Naive thymus-derived CD8-positive, alpha-beta T cell (primary cell): ENCODE data around the gene AATF. TPM values are rescaled to one million over a fixed set of nuclear protein-coding genes. Genes with fewer than 3 reads are reported as not detected.

ENCODE experiments used
- ATAC-seq, 2 donors: fragments of 150-1000 bp; cut with Tn5 transposase in 1 of 2; sonication (Bioruptor Pico), chemical (Tn5 transposase) in 1 of 2; 1 replicate in 1 of 2; 2 replicates in 1 of 2; pipeline ENCODE4 v1.10.0; 2021; ENCODE audit warnings: mild to moderate bottlenecking in 2 of 2, moderate library complexity in 2 of 2
- POLR2A ChIA-PET: fragments of 350-600 bp; sonication (Branson Sonifier 250); formaldehyde crosslinking; loops from one replicate; lab custom pipeline; 2021; ENCODE audit warnings: antibody characterized with exemption; lab: Charles Lee
- DNase-seq, 10 donors: peaks; one replicate each; pipeline versions ENCODE4 v3.0.0 to v3.0.0-alpha.2; 2020 to 2022
- H3K27ac Mint-ChIP-seq, 10 donors: one replicate each; pipeline ENCODE4 v1.8.0; 2020 to 2022; ENCODE audit warnings: mild to moderate bottlenecking in 10 of 10, mixed read lengths in 10 of 10, moderate library complexity in 4 of 10, inconsistent platforms in 1 of 10
- H3K27me3 Mint-ChIP-seq, 5 donors: one replicate each; pipeline ENCODE4 v1.8.0; 2021 to 2022; ENCODE audit warnings: mixed read lengths in 5 of 5
- H3K36me3 Mint-ChIP-seq, 3 donors: one replicate each; pipeline ENCODE4 v1.8.0; 2020 to 2022; ENCODE audit warnings: mixed read lengths in 3 of 3, mild to moderate bottlenecking in 2 of 3, inconsistent platforms in 1 of 3
- H3K4me1 Mint-ChIP-seq, 4 donors: one replicate each; pipeline ENCODE4 v1.8.0; 2021 to 2022; ENCODE audit warnings: mixed read lengths in 4 of 4
- H3K4me3 Mint-ChIP-seq, 10 donors: one replicate each; pipeline ENCODE4 v1.8.0; 2020 to 2022; ENCODE audit warnings: mild to moderate bottlenecking in 10 of 10, mixed read lengths in 10 of 10, moderate library complexity in 6 of 10, inconsistent platforms in 1 of 10
- H3K9me3 Mint-ChIP-seq, 9 donors: one replicate each; pipeline ENCODE4 v1.8.0; 2020 to 2022; ENCODE audit warnings: mixed read lengths in 9 of 9, mild to moderate bottlenecking in 3 of 9, inconsistent platforms in 1 of 9, moderate library complexity in 1 of 9
- polyA plus RNA-seq, 3 donors: library from polyadenylated mRNA; unstranded; fragments of 300-500 nt; fragmentation: Illumina TruSeq; gene quantifications; one replicate each; pipeline ENCODE4 v1.2.3, GENCODE V29; 2021
- total RNA-seq, 8 experiments: library from RNA in 2 of 8; stranded (reverse) in 2 of 8; gene quantifications; one replicate each; pipeline ENCODE4 v1.2.3 and lab custom pipeline; 2021 to 2026

Gene AATF, protein sequence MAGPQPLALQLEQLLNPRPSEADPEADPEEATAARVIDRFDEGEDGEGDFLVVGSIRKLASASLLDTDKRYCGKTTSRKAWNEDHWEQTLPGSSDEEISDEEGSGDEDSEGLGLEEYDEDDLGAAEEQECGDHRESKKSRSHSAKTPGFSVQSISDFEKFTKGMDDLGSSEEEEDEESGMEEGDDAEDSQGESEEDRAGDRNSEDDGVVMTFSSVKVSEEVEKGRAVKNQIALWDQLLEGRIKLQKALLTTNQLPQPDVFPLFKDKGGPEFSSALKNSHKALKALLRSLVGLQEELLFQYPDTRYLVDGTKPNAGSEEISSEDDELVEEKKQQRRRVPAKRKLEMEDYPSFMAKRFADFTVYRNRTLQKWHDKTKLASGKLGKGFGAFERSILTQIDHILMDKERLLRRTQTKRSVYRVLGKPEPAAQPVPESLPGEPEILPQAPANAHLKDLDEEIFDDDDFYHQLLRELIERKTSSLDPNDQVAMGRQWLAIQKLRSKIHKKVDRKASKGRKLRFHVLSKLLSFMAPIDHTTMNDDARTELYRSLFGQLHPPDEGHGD
- total RNA-seq (10 to 100 TPM; 59.7 to 65.0 TPM), polyA plus RNA-seq (10 to 100 TPM; 64.2 to 89.7 (median 69.9) TPM), total RNA-seq (lab: John Stamatoyannopoulos, UW) (72.6 to 199 (median 96.1) reads per million in 6 experiments)

DNA sequence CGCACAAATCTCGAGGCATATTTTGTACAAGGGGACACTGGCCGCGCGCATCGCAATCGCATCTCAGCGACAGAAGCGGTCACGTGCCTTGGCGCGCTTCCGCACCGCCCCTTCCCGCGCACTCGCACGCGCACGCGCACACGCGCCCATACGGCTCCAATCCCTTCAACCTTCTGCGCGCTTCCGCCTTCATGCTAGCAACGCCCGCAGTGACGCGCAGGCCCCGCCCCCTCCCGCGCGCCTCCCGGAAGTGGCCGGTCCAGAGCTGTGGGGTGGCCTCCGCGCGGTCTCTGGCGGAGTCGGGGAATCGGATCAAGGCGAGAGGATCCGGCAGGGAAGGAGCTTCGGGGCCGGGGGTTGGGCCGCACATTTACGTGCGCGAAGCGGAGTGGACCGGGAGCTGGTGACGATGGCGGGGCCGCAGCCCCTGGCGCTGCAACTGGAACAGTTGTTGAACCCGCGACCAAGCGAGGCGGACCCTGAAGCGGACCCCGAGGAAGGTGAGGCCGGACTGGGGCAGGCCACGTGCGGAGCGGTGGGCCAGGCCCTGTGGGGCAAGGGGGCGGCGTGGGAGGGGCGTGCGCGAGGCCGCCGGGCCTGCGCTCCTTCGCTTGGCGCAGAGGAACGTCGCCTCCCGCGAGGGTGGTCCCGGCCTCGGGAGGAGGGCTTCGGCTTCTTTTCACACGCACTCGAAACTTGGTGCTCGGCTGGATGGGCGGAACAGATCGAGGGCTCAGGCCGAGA lies at the start of gene AATF:
TSS of gene AATF (plus strand) at position 238 of the 744 bp plus-strand sequence. CDS start at position 410, 172 bp downstream.
- H3K27me3 Mint-ChIP-seq: peaks cover 14 to 37% (median 30%) of the 10 kb centered on the region in 5 donors
- H3K27ac Mint-ChIP-seq: peak within 1 kb of the TSS; percentile 88 to 97 (median 96)
- H3K4me3 Mint-ChIP-seq: peak within 1 kb of the TSS; percentile 88 to 99 (median 94)
- H3K9me3 Mint-ChIP-seq: peaks cover 0 to under 1% (median 0%) of the 10 kb centered on the region in 9 donors
- ATAC-seq: peak; percentile 89 to 92
- H3K4me1 Mint-ChIP-seq: peaks cover 34 to 64% (median 57%) of the 10 kb centered on the region in 4 donors
- H3K36me3 Mint-ChIP-seq: peaks cover 11 to 42% (median 17%) of the 10 kb centered on the region in 3 donors
- POLR2A ChIA-PET: interaction anchor here (0.5 to 3.5 kb wide), 10 partner anchors 10 to 467 kb away, joined by 3 to 22 read pairs (median 4); partner anchors contain the start of genes LHX1, MRM1 and ZNHIT3
- peak; percentile 92 to 97 (median 96) for DNase-seq

DNA sequence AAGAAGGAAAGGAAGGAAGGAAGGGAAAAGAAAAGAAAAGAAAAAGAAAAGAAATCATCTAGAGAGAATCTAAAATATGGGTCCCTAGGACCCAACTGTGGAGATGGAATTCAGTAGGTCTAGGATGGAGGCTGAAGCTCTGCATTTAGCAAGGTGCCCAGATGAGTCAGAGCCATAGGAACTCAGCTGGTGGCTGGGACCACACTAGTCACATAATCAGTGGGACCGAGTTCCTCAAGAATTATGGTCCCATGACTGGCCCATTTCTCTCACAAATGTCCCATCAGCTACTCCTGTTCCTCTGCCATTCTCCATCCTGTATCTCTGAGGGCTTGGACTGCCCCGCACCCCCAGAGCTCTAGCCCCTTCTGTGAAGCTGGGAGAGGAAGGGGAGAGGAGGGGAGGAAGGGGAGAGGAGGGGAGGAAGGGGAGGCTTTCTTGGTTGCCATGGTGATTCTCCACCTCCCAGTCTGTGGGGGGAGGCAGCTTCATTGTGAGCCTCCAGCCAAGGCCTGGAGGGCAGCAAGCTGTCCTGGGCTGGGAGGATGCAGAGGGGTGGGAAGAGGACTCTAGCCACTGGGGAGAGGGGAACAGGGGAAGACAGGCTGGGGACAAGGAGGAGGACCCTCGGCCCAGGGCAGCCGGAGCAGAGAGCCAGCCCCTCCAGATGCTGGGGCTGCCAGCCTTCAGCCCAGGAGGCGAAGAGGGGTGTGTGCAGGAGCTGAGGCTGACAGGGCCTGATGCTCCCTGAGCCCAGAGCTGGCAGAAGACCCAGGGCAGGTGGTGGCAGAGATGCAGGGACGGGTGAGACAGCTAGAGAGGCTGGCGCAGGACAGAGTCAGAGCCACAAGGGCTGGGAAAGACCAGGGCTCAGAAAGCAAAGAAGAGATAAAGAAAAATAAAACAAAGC lies 49.2 kb upstream of the AATF start:
- Mint-ChIP-seq H3K4me1 (no peaks in the 10 kb centered on the region), H3K36me3 (no peaks in the 10 kb centered on the region), H3K4me3 (no peak overlapping the region), H3K27me3 (peaks cover 10 to 16% (median 13%) of the 10 kb centered on the region in 5 donors), H3K27ac (no peak overlapping the region), H3K9me3 (no peaks in the 10 kb centered on the region)
- ATAC-seq (no peak), DNase-seq (no peak)
- POLR2A ChIA-PET: no interaction called here

DNA sequence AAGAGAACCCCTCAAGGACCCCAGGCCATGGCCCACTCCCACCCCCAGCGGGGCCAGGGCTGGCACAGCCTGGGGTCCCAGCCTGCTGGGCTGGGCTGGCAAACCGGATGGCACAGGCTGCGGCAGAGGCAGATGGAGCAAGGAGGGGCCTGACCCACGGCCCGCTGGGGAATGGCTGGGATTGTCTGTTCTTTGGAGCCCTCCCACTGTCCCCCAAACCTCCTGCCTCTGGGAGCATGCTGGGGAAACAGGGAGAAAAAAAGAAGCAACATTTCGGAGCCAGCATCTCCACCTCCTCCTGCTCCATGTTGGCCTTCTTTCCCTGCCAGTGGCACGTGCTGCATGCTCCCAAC lies 48.6 kb upstream of the AATF start:
- H3K27ac Mint-ChIP-seq: no peak overlapping the region
- peaks cover 9 to 16% (median 15%) of the 10 kb centered on the region in 5 donors for H3K27me3 Mint-ChIP-seq
- no peaks in the 10 kb centered on the region for H3K36me3 Mint-ChIP-seq
- DNase-seq (no peak), ATAC-seq (no peak)
- H3K4me3 Mint-ChIP-seq: no peak overlapping the region
- POLR2A ChIA-PET: no interaction called here
- H3K9me3 Mint-ChIP-seq: no peaks in the 10 kb centered on the region
- no peaks in the 10 kb centered on the region for H3K4me1 Mint-ChIP-seq

DNA sequence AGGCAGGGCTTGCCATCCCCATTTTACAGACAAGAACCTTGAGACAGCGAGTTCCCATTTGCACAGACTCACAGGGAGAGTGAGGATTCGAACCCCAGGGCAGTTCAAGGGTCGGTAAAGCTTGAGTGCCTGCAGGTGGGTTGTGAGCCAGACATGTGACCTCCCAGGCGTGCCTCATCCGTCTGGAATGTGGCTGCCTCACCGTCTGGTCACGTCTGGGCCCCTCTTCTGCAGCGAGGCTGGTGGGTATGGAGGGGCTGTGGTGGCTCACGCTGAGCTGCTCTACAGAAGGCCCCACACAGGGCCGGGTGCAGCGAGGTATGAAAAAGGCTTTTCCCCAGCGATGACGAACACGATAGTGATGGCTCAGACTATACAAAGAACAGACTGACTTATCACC lies 47.2 kb upstream of the AATF start:
- POLR2A ChIA-PET: no interaction called here
- no peaks in the 10 kb centered on the region for H3K4me1 Mint-ChIP-seq
- ATAC-seq (no peak), DNase-seq (no peak)
- peaks cover 8 to 30% (median 11%) of the 10 kb centered on the region in 5 donors for H3K27me3 Mint-ChIP-seq
- no peak overlapping the region for H3K4me3 Mint-ChIP-seq
- H3K27ac Mint-ChIP-seq: no peak overlapping the region
- H3K9me3 Mint-ChIP-seq: no peaks in the 10 kb centered on the region
- no peaks in the 10 kb centered on the region for H3K36me3 Mint-ChIP-seq

DNA sequence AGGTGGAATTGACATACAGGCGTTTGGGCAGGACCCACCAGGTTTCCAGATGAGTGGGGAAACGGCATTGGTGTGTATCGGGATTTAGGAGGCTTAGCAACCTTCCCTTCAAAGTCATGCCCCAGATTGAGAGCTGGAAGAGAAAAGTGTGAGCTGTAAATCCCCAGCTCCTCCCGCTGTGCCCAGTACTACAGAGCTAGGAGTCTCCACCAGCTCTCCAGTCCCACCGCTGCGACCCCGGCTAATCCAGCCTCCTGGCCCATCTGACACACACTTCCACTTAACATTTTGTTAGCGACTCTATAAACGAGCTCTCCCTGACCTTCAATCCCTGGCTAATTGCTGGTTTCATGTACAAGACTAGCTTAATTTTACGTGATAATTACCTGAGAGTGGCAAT lies 41.3 kb upstream of the AATF start:
- H3K4me1 Mint-ChIP-seq: no peaks in the 10 kb centered on the region
- no peaks in the 10 kb centered on the region for H3K9me3 Mint-ChIP-seq
- no peaks in the 10 kb centered on the region for H3K36me3 Mint-ChIP-seq
- no peak for ATAC-seq
- POLR2A ChIA-PET: no interaction called here
- no peak overlapping the region for H3K27ac Mint-ChIP-seq
- peaks cover 17 to 66% (median 27%) of the 10 kb centered on the region in 5 donors for H3K27me3 Mint-ChIP-seq
- DNase-seq: no peak
- no peak overlapping the region for H3K4me3 Mint-ChIP-seq

DNA sequence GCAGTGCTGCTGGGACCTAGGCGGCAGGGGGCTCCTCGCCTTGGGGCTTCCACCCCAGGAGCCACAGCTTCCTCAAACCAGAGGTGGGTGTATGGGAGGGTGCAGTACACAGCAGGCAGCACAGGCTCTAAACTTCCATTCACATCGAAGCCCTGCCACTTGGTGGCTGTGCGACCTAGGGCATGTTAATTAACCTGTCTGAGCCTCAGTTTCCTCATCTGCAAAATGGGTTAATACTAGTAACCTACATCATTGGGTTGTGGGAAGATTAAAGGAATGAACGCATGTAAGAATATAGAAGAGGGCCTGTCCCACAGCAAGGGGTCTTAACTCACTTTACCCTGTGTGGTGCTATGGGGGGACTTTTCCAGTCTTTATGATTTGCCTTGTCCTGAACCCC lies 38.2 kb upstream of the AATF start:
- H3K27me3 Mint-ChIP-seq: peaks cover 11 to 55% (median 26%) of the 10 kb centered on the region in 5 donors
- POLR2A ChIA-PET: no interaction called here

DNA sequence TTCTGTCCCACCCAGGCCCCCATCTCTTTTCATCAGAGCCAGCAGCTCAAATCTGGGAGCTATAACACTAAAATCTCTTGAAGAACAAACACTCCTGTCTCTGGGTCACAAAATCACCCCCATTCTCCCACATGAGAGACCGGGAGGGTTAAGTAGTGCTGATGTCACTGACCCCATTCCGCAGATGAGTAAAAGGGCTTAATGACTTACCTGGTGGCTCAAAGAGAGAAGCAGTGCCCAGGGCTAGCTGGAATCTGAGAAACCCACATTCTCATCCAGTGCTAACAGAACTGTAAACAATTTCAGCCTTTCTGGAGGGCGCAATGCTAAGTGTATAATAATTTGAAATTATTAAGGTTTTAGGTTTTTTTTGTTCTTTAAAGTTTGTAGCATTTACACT lies 37.8 kb upstream of the AATF start:
- Mint-ChIP-seq H3K4me3 (no peak overlapping the region), H3K27me3 (peaks cover 11 to 51% (median 26%) of the 10 kb centered on the region in 5 donors), H3K4me1 (no peaks in the 10 kb centered on the region), H3K36me3 (no peaks in the 10 kb centered on the region), H3K9me3 (no peaks in the 10 kb centered on the region), H3K27ac (no peak overlapping the region)
- no peak for ATAC-seq
- DNase-seq: no peak
- POLR2A ChIA-PET: no interaction called here

More for the DNA sequence above, 38.2 kb upstream of the AATF start:
- no peaks in the 10 kb centered on the region for H3K4me1 Mint-ChIP-seq
- no peak overlapping the region for H3K4me3 Mint-ChIP-seq
- no peak for ATAC-seq
- no peaks in the 10 kb centered on the region for H3K9me3 Mint-ChIP-seq
- no peak overlapping the region for H3K27ac Mint-ChIP-seq
- DNase-seq: no peak
- no peaks in the 10 kb centered on the region for H3K36me3 Mint-ChIP-seq

DNA sequence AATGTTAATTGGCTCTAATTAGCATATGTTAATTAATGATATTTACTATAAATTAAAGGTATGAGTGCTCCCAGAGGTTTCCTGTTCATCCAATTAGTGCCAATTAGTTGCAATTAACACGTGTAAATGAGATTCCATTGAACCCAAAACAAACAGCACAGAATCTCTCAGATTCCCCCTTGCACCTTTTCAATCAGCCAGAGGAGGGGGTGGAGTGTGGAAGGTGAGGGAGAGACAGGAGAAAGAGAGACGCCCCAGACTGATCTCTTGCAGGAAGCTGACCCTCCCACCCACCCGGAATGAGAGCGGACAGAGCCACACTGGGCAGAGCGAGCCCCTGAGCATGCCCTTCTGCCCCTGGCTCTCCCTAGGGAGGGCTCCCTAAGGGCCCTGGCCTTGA lies 35.6 kb upstream of the AATF start:
- Mint-ChIP-seq H3K4me1 (no peaks in the 10 kb centered on the region), H3K27ac (no peak overlapping the region)
- no peak for ATAC-seq

DNA sequence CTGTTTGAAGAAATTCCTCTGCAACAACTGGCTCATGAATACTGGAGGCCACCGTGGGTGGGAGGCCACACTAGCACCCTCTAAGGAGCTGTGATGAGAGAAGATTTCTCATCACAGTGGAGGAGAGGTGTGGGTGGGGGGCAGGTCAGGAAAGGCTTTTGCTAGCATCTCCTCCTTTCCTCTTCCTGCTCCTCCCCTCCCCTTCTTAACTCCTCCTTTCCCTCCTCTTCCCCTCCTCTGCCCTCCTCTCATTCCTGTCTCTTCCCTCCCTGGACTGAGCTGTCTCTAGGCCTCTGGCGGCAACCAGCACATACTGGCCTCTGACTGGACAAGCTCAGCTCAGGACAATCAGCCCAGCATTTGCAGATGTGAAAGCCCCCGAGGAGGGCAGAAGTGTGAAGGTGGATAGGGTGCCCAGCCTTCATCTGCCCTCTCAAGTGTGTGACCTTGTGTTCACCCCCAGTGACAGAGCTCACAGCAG lies 30.5 kb upstream of the AATF start:
- peaks cover 9 to 53% (median 31%) of the 10 kb centered on the region in 5 donors for H3K27me3 Mint-ChIP-seq
- no peaks in the 10 kb centered on the region for H3K4me1 Mint-ChIP-seq
- DNase-seq (no peak), ATAC-seq (no peak)
- H3K27ac Mint-ChIP-seq: no peak overlapping the region
- no peaks in the 10 kb centered on the region for H3K36me3 Mint-ChIP-seq
- H3K9me3 Mint-ChIP-seq: no peaks in the 10 kb centered on the region
- H3K4me3 Mint-ChIP-seq: no peak overlapping the region
- POLR2A ChIA-PET: no interaction called here

More for the DNA sequence above, 35.6 kb upstream of the AATF start:
- no peak overlapping the region for H3K4me3 Mint-ChIP-seq
- no peak for DNase-seq
- H3K36me3 Mint-ChIP-seq: no peaks in the 10 kb centered on the region
- POLR2A ChIA-PET: interaction anchor here (0.5 kb wide), 1 partner anchor 171 kb away, joined by 3 read pairs; no protein-coding TSS in a partner anchor
- H3K27me3 Mint-ChIP-seq: peaks cover 6 to 43% (median 16%) of the 10 kb centered on the region in 5 donors
- no peaks in the 10 kb centered on the region for H3K9me3 Mint-ChIP-seq

DNA sequence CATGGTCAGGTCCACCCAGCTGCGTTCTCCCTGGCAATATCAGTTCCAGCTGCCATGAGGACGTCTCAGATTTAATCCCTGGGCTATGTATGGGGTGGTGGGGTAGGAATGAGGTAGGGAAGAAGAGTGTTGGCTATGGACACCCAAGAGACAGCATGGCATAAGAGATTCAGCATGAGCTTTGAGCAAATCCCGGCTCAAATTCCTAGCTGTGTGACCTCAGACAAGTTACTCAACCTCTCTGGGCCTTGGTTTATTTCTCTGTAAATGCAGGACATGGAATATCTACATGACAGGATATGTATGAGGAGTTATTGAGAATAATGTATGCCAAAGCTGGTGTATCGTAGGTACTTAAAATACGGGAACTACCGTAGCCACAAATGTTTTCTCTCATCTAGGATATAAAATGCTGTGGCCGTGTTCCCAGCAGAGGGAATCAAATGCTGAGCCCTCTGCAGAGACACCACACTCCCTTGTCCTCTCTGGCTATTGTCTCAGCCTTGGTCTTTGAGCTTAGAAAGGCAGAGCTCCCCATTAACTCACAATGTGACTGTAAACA lies 29.3 kb upstream of the AATF start:
- no peaks in the 10 kb centered on the region for H3K4me1 Mint-ChIP-seq
- H3K36me3 Mint-ChIP-seq: no peaks in the 10 kb centered on the region
- H3K27me3 Mint-ChIP-seq: peaks cover 8 to 62% (median 32%) of the 10 kb centered on the region in 5 donors
- ATAC-seq (no peak), DNase-seq (no peak)
- H3K27ac Mint-ChIP-seq: no peak overlapping the region
- H3K4me3 Mint-ChIP-seq: no peak overlapping the region
- no peaks in the 10 kb centered on the region for H3K9me3 Mint-ChIP-seq
- POLR2A ChIA-PET: no interaction called here
